Keratinocyte (primary cell): ENCODE measurements around the gene EBLN2.

ENCODE experiments used
- CTCF ChIP-seq, 3 experiments: IDR thresholded peaks in 1 of 3; conservative IDR thresholded peaks in 1 of 3; optimal IDR thresholded peaks in 1 of 3; 2 replicates in 2 of 3; 3 replicates in 1 of 3; pipeline versions ENCODE3 to v1.5.1; 2011; ENCODE audit warnings: low read length in 3 of 3, mild to moderate bottlenecking in 3 of 3, moderate library complexity in 2 of 3, control low read depth in 1 of 3, inconsistent platforms in 1 of 3; ENCODE audit not compliant: insufficient read depth in 2 of 3; ENCODE audit errors: extremely low read depth in 1 of 3
- EZH2 ChIP-seq: IDR thresholded peaks from one replicate; pipeline ENCODE4 v1.6.1; 2012; ENCODE audit warnings: inconsistent platforms, mild to moderate bottlenecking, low read length, moderate library complexity

- TF ChIP-seq CTCF (optimal IDR thresholded peaks at IDR 0.05 in 1 of 3, IDR thresholded peaks at IDR 0.05 in 1 of 3, conservative IDR thresholded peaks at IDR 0.05 in 1 of 3; ENCODE audit: extremely low read depth in 1 of 3, insufficient read depth in 2 of 3, low read length in 3 of 3) (no peak), EZH2 (no peak)
Observed at GRCh38 chr3:73055583-73055982, 5.9 kb upstream of the EBLN2 start.
